ENCODE measurements around the gene KCTD16. TPM values are rescaled to one million over a fixed set of nuclear protein-coding genes. Genes with fewer than 3 reads are reported as not detected.

KCTD16 gene
- total RNA-seq, 1 donor from 2014 or later: 24.3 TPM

- TF ChIP-seq CTCF (IDR thresholded peaks at IDR 0.05; ENCODE audit: unreplicated experiment): no peak
- Mint-ChIP-seq H3K4me3 (ENCODE audit: low read depth) (no peak overlapping the region), H3K36me3 (ENCODE audit: insufficient read depth) (peaks cover 11% of the 10 kb centered on the region), H3K27me3 (no peaks in the 10 kb centered on the region), H3K27ac (no peak overlapping the region), H3K4me1 (ENCODE audit: low read depth) (peaks cover 11% of the 10 kb centered on the region), H3K9me3 (ENCODE audit: low read depth) (no peaks in the 10 kb centered on the region)
- no peak for DNase-seq (ENCODE audit: low spot score, unreplicated experiment)
Measured at GRCh38 chr5:144473650-144474049, 303.0 kb downstream of the KCTD16 start.

DNA sequence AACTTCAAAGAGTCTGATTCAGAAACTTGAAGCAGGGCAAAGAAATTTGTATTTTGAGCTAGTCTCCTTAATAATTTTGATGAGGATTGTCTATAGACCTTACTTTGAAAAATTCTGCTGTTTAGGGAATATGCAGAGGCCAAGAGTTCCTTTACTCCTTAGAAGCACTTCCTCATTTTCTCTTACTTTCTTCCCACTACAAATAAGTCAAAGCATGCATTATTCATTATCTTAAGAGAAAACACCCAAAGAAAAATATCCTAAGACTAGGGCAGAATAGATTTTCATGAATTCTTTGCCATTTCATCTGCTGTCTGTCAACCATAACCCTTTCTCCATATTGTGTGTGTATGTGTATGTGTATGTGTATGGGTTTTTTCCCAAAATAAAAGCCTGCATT, 307.9 kb downstream of the KCTD16 start:
- H3K4me3 Mint-ChIP-seq (ENCODE audit: low read depth): no peak overlapping the region
- peaks cover 24% of the 10 kb centered on the region for H3K4me1 Mint-ChIP-seq (ENCODE audit: low read depth)
- no peak overlapping the region for H3K27ac Mint-ChIP-seq
- no peaks in the 10 kb centered on the region for H3K9me3 Mint-ChIP-seq (ENCODE audit: low read depth)
- no peak for TF ChIP-seq CTCF (IDR thresholded peaks at IDR 0.05; ENCODE audit: unreplicated experiment)
- no peaks in the 10 kb centered on the region for H3K27me3 Mint-ChIP-seq
- no peak for DNase-seq (ENCODE audit: low spot score, unreplicated experiment)
- H3K36me3 Mint-ChIP-seq (ENCODE audit: insufficient read depth): peaks cover 9% of the 10 kb centered on the region

DNA sequence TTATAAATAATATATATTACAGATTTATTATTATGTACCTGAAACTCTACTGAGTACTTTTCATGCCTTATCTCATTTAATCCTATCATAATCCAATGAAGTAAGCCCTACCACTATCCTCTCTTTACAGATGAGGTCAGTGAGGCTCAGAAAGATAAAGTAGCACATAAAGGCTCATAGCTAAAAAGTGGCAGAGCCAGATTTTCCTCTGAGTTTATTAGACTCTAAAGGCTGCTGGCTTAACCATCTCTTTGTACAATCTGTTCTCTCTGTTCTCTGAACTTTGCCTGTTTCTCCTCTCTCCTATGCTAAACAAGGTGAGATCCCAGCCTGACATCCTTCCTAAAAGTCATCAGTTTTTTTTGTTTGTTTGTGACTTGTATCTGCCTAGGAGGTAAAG, 311.2 kb downstream of the KCTD16 start:
- H3K4me3 Mint-ChIP-seq (ENCODE audit: low read depth): no peak overlapping the region
- H3K27me3 Mint-ChIP-seq: no peaks in the 10 kb centered on the region
- no peak for DNase-seq (ENCODE audit: low spot score, unreplicated experiment)
- no peaks in the 10 kb centered on the region for H3K36me3 Mint-ChIP-seq (ENCODE audit: insufficient read depth)
- H3K27ac Mint-ChIP-seq: peak overlapping the region; percentile 5
- peaks cover 46% of the 10 kb centered on the region for H3K4me1 Mint-ChIP-seq (ENCODE audit: low read depth)
- no peaks in the 10 kb centered on the region for H3K9me3 Mint-ChIP-seq (ENCODE audit: low read depth)
- no peak for TF ChIP-seq CTCF (IDR thresholded peaks at IDR 0.05; ENCODE audit: unreplicated experiment)

DNA sequence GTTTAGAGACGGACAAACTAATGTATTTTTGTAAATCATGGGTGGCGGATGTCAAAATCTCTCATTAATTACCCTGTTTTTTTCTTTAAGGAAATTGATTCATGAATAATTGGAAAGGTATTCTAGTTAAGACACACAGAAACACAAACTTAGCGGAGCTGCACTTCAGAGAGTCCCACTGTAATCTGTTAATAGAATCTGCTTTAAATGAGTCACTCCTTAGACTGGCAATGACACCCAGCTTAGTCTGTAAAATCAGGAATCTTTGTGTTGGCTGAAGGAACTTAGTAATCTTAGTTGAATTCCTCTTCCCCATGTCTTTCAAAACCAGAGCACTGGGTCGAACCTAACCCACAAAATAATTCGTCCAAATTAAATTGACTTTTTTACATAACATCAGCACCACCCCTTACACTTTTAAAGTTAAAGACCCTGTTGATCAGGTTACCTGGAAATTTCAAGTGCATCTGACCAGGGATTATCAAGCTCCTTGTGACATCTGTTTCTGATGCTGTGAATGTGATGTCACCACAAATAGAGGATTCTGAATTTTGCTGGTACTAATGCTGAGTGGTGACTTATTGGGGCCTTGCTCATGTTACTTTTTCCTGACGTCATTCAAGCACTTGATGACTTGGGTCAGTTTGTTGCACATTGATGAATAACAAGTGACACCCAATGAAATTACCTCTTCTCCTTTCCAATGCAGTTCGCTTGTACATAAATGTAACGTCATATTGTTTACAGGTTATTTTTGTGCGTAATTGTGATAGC, 313.6 kb downstream of the KCTD16 start:
- Mint-ChIP-seq H3K9me3 (ENCODE audit: low read depth) (no peaks in the 10 kb centered on the region), H3K4me1 (ENCODE audit: low read depth) (peaks cover 70% of the 10 kb centered on the region), H3K36me3 (ENCODE audit: insufficient read depth) (no peaks in the 10 kb centered on the region), H3K27ac (peak overlapping the region; percentile 42), H3K27me3 (no peaks in the 10 kb centered on the region), H3K4me3 (ENCODE audit: low read depth) (no peak overlapping the region)
- no peak for DNase-seq (ENCODE audit: low spot score, unreplicated experiment)
- TF ChIP-seq CTCF (IDR thresholded peaks at IDR 0.05; ENCODE audit: unreplicated experiment): no peak

DNA sequence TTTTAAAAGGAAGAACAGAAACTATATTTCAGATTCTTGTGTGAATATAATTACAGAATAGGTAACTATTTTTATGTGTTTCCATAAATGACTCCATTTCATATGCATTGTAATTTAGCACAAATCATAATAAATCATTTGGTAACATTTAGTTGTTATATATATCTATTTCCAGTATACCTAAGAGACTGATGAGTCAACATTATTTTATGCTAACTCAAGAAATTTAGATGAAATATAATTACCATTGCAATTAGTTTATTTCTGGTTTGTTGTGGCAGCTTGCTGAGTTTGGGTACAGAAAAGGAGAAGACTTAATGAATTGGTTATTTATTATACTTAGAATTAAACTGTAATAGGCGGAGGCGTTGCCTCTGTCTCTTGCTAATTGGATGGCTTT, 314.9 kb downstream of the KCTD16 start:
- peaks cover 5% of the 10 kb centered on the region for H3K36me3 Mint-ChIP-seq (ENCODE audit: insufficient read depth)
- H3K9me3 Mint-ChIP-seq (ENCODE audit: low read depth): peaks cover 4% of the 10 kb centered on the region
- H3K4me3 Mint-ChIP-seq (ENCODE audit: low read depth): no peak overlapping the region
- no peak for DNase-seq (ENCODE audit: low spot score, unreplicated experiment)
- peaks cover 61% of the 10 kb centered on the region for H3K4me1 Mint-ChIP-seq (ENCODE audit: low read depth)
- no peak for TF ChIP-seq CTCF (IDR thresholded peaks at IDR 0.05; ENCODE audit: unreplicated experiment)
- H3K27me3 Mint-ChIP-seq: no peaks in the 10 kb centered on the region
- no peak overlapping the region for H3K27ac Mint-ChIP-seq

All from progenitor cell of endocrine pancreas (in vitro differentiated cells).